Prostate gland (tissue), 2 donors: ENCODE results near the gene PRDX1. TPM values are rescaled to one million over a fixed set of nuclear protein-coding genes. Genes with fewer than 3 reads are reported as not detected.
"Not testable (repeated sequence)": the region's sequence is repeated elsewhere in the genome, so short reads cannot be mapped to it uniquely, and the experiment has no call there.

Experiments used
- DNase-seq: peaks from one replicate; pipeline ENCODE4 v3.0.0-alpha.2; 2019; ENCODE audit warnings: low spot score
- H3K27ac ChIP-seq, 2 donors: fragments of 200-600 bp; sonication (generic); 2 replicates each; pipeline ENCODE4 v1.5.1; 2017 to 2019
- H3K27me3 ChIP-seq: fragments of 200-600 bp; sonication (generic); replicated peaks from 2 replicates; pipeline ENCODE4 v1.5.1; 2019; ENCODE audit not compliant: insufficient read depth
- H3K36me3 ChIP-seq, 2 donors: fragments of 200-600 bp; sonication (generic); 1 replicate in 1 of 2; 2 replicates in 1 of 2; pipeline versions ENCODE4 v1.5.1 to v1.8.1; 2017 to 2019
- H3K4me1 ChIP-seq: fragments of 200-600 bp; sonication (generic); replicated peaks from 2 replicates; pipeline ENCODE4 v1.5.1; 2019
- H3K4me3 ChIP-seq, 2 donors: fragments of 200-600 bp; sonication (generic); 2 replicates each; pipeline ENCODE4 v1.5.1; 2017 to 2019
- H3K9me3 ChIP-seq: fragments of 200-600 bp; sonication (generic); 2 replicates; pipeline ENCODE4 v1.5.1; 2017
- CTCF ChIP-seq, 4 experiments: fragments of 200-600 bp in 2 of 4; fragments of 450-650 bp in 2 of 4; sonication (generic) in 2 of 4; IDR thresholded peaks; 1 replicate in 3 of 4; 2 replicates in 1 of 4; pipeline ENCODE4 v1.5.1; 2016 to 2019; ENCODE audit warnings: antibody characterized with exemption in 4 of 4, mild to moderate bottlenecking in 2 of 4, moderate library complexity in 2 of 4
- POLR2A ChIP-seq: fragments of 450-650 bp; IDR thresholded peaks from one replicate; pipeline ENCODE4 v1.6.1; 2016; ENCODE audit warnings: antibody characterized with exemption, mild to moderate bottlenecking
- POLR2AphosphoS5 ChIP-seq: sonication (generic); formaldehyde crosslinking; IDR thresholded peaks from one replicate; pipeline ENCODE4 v1.6.1; 2017; ENCODE audit warnings: antibody characterized with exemption
- whole genome bisulfite sequencing: methylation state at CpG from one replicate; pipeline ENCODE4 v1.1.5; 2018; 5-methylcytosine and 5-hydroxymethylcytosine counted together
- intact Hi-C: fragments of 100-400 bp; cut with DNase I; formaldehyde crosslinking; loops from one replicate; pipeline ENCODE4 v1.14.2; 2022
- total RNA-seq, 2 donors: library from RNA; depleted of rRNA; stranded (reverse); fragments of >200 nt; gene quantifications; one replicate each; pipeline ENCODE4 v1.1.0, GENCODE V29; 2016

The PRDX1 gene
- total RNA-seq, 2 donors from 2014 or later, result 210 to 335 TPM

GRCh38 chr1:45478121-45478814 is 43.4 kb downstream of the PRDX1 start:
- H3K4me3 ChIP-seq, result no peak overlapping the region

GRCh38 chr1:45477646-45478045 is 44.0 kb downstream of the PRDX1 start:
- Histone ChIP-seq H3K4me1 (no peaks in the 10 kb centered on the region), H3K36me3 (no peaks in the 10 kb centered on the region), H3K4me3 (no peak overlapping the region), H3K27me3 (no peaks in the 10 kb centered on the region), H3K9me3 (no peaks in the 10 kb centered on the region), H3K27ac (no peak overlapping the region)
- intact Hi-C loops, result no loop called here
- TF ChIP-seq POLR2A (no peak), CTCF (IDR thresholded peaks at IDR 0.05) (no peak), POLR2AphosphoS5 (no peak)
- no peak for DNase-seq
- WGBS, result 79% methylated on average over 3 of the region's 3 CpGs

More at GRCh38 chr1:45478121-45478814, 43.4 kb downstream of the PRDX1 start:
- Histone ChIP-seq H3K27me3 (no peaks in the 10 kb centered on the region), H3K4me1 (no peaks in the 10 kb centered on the region), H3K27ac (no peak overlapping the region), H3K9me3 (no peaks in the 10 kb centered on the region), H3K36me3 (no peaks in the 10 kb centered on the region)
- no peak for DNase-seq
- no peak for TF ChIP-seq POLR2AphosphoS5
- TF ChIP-seq POLR2A, result no peak
- no peak for TF ChIP-seq CTCF (IDR thresholded peaks at IDR 0.05)
- intact Hi-C loops, result no loop called here
- 59% methylated on average over 4 of the region's 4 CpGs for WGBS

DNA sequence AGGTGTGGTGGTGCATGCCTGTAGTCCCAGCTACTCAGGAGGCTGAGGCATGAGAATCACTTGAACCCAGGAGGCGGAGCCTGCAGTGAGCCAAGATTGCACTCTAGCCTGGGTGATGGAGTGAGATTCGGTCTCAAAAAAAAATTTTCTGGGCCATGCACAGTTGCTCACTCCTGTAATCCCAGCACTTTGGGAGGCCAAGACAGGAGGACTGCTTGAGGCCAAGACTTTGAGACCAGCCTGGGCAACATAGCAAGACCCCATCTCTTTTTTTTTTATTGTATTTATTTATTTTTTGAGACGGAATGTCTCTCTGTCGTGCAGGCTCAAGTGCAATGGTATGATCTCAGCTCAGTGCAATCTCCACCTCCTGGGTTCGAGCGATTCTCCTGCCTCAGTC is 47.5 kb downstream of the PRDX1 start:
- intact Hi-C loops, H3K36me3 ChIP-seq, H3K4me3 ChIP-seq, H3K9me3 ChIP-seq, DNase-seq, H3K27me3 ChIP-seq, H3K4me1 ChIP-seq, H3K27ac ChIP-seq: not testable (repeated sequence)
- over 99% methylated on average over 6 of the region's 6 CpGs for WGBS

DNA sequence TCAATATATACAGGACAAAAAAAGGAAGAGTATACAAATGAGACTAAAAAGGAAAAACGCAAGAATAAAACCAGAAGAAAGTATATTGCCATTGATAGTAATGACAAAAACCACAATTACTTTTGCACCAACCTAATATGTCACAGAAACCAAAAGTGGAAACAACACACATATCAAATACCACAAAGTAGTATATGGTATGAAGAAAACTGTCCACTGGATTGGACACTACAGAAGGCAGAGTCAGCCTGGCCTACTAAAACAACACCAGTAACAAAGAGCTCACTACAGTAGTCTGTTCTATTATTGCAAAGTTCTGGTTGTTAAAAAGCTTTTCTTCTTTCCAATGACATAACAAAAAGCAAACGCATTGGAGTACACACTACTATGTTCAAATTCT is 48.4 kb downstream of the PRDX1 start:
- TF ChIP-seq POLR2AphosphoS5, result no peak
- no peak for TF ChIP-seq CTCF (IDR thresholded peaks at IDR 0.05)
- TF ChIP-seq POLR2A, result no peak
- Histone ChIP-seq H3K27me3 (no peaks in the 10 kb centered on the region), H3K36me3 (no peaks in the 10 kb centered on the region), H3K9me3 (no peaks in the 10 kb centered on the region), H3K27ac (no peak overlapping the region), H3K4me3 (no peak overlapping the region), H3K4me1 (no peaks in the 10 kb centered on the region)
- intact Hi-C loops, result no loop called here
- 69% methylated on average over 2 of the region's 2 CpGs for WGBS
- DNase-seq, result no peak

GRCh38 chr1:45470306-45470798 is 51.3 kb downstream of the PRDX1 start:
- Histone ChIP-seq H3K4me1 (no peaks in the 10 kb centered on the region), H3K36me3 (no peaks in the 10 kb centered on the region), H3K4me3 (no peak overlapping the region), H3K27ac (no peak overlapping the region), H3K27me3 (no peaks in the 10 kb centered on the region), H3K9me3 (no peaks in the 10 kb centered on the region)
- no peak for TF ChIP-seq POLR2AphosphoS5
- TF ChIP-seq POLR2A, result no peak
- TF ChIP-seq CTCF (IDR thresholded peaks at IDR 0.05), result no peak
- intact Hi-C loops, result no loop called here
- WGBS, result 51% methylated on average over 2 of the region's 2 CpGs
- no peak for DNase-seq

DNA sequence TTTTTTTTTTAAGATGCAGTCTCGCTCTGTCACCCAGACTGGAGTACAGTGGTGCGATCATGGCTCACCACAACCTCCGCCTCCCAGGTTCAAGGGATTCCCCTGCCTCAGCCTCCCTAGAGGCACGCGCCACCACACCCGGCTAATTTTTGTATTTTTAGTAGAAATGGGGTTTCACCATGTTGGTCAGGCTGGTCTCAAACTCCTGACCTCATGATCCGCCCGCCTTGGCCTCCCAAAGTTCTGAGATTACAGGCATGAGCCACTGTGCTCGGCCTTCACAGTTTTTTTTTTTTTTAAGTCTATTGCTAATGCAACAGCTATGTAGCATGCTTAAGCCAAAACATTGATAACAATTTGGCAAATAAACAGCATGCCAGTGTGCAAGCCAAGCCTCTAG is 54.3 kb downstream of the PRDX1 start:
- H3K36me3 ChIP-seq, H3K9me3 ChIP-seq, H3K4me3 ChIP-seq, H3K27me3 ChIP-seq, DNase-seq, intact Hi-C loops, H3K27ac ChIP-seq, H3K4me1 ChIP-seq: not testable (repeated sequence)
- WGBS, result 97% methylated on average over 9 of the region's 9 CpGs
